Small intestine (tissue), 7 donors: ENCODE results near the gene CRISPLD2. TPM values are rescaled to one million over a fixed set of nuclear protein-coding genes. Genes with fewer than 3 reads are reported as not detected.
A peak's percentile ranks its signal among the peaks of the same experiment; 100 is the strongest.

Experiments
- DNase-seq, 2 donors: peaks; one replicate each; pipeline versions ENCODE4 v3.0.0 to v3.0.0-alpha.2; 2013
- FAIRE-seq: peaks from 2 replicates; lab custom pipeline; 2012; peaks lifted over from hg19 to GRCh38; lab: Jason Lieb, UNC
- H3K27ac ChIP-seq, 3 donors: one replicate each; pipeline ENCODE4 v1.5.1; 2013; ENCODE audit warnings: low read length in 2 of 3, mild to moderate bottlenecking in 2 of 3, control low read depth in 1 of 3, inconsistent platforms in 1 of 3, low read depth in 1 of 3, moderate library complexity in 1 of 3
- H3K27me3 ChIP-seq, 3 donors: one replicate each; pipeline ENCODE4 v1.6.1; 2013; ENCODE audit warnings: low read length in 3 of 3, inconsistent platforms in 1 of 3; ENCODE audit not compliant: control insufficient read depth in 3 of 3, insufficient read depth in 3 of 3
- H3K36me3 ChIP-seq, 3 donors: one replicate each; pipeline ENCODE4 v1.6.1; 2013; ENCODE audit warnings: low read length in 3 of 3, inconsistent platforms in 1 of 3, low read depth in 1 of 3, mild to moderate bottlenecking in 1 of 3, moderate library complexity in 1 of 3; ENCODE audit not compliant: control insufficient read depth in 3 of 3, insufficient read depth in 2 of 3
- H3K4me1 ChIP-seq, 3 donors: one replicate each; pipeline ENCODE4 v1.6.1; 2013; ENCODE audit warnings: low read length in 2 of 3, inconsistent platforms in 1 of 3, low read depth in 1 of 3, mild to moderate bottlenecking in 1 of 3, moderate library complexity in 1 of 3; ENCODE audit not compliant: control insufficient read depth in 3 of 3, insufficient read depth in 2 of 3
- H3K4me3 ChIP-seq, 3 donors: one replicate each; pipeline ENCODE4 v1.5.1; 2013; ENCODE audit warnings: low read length in 3 of 3, control low read depth in 1 of 3, inconsistent platforms in 1 of 3, low read depth in 1 of 3, mild to moderate bottlenecking in 1 of 3, moderate library complexity in 1 of 3
- H3K9me3 ChIP-seq, 2 donors: one replicate each; pipeline ENCODE4 v1.6.1; 2013; ENCODE audit warnings: low read depth in 1 of 2, low read length in 1 of 2; ENCODE audit not compliant: control insufficient read depth in 2 of 2, insufficient read depth in 1 of 2
- WGBS, 3 donors: extraction: QIAGEN DNeasy Blood & Tissue Kit; methylation state at CpG; one replicate each; pipeline ENCODE4 v1.1.7; 2013; 5-methylcytosine and 5-hydroxymethylcytosine counted together
- polyA plus RNA-seq, 4 donors: library from polyadenylated mRNA; stranded (reverse) in 3 of 4; unstranded in 1 of 4; fragments of 200-250 nt in 3 of 4; fragments of 120-200 nt in 1 of 4; gene quantifications; one replicate each; pipeline versions ENCODE4 v1.2.1 to v1.2.3, GENCODE V29; 2013
- donor health status: healthy with polysubstance abuse.
- donor health status: control.
- donor health status: control.
- donor health status: Bipolar disorder and iron deficiency.
- donor health status: healthy.

The CRISPLD2 gene
- polyA plus RNA-seq, 4 donors = 0.89 to 31.4 (median 4.9) TPM

- Histone ChIP-seq H3K4me1 (peaks cover 0 to 8% (median 0%) of the 10 kb centered on the region in 3 donors), H3K27ac (no peak overlapping the region), H3K9me3 (no peaks in the 10 kb centered on the region), H3K27me3 (peaks cover 0 to 16% (median 0%) of the 10 kb centered on the region in 3 donors), H3K36me3 (no peaks in the 10 kb centered on the region), H3K4me3 (no peak overlapping the region)
- 79 to 82% (median 80%) methylated on average over 6 of the region's 6 CpGs for WGBS, 3 donors
- FAIRE-seq (no peak), DNase-seq (no peak)
Measured at GRCh38 chr16:84916850-84917249, 97.1 kb downstream of the CRISPLD2 start.

GRCh38 chr16:84917492-84917891 lies 97.7 kb downstream of the CRISPLD2 start:
- no peaks in the 10 kb centered on the region for H3K36me3 ChIP-seq
- WGBS, 3 donors = 80 to 88% (median 84%) methylated on average over 11 of the region's 11 CpGs

GRCh38 chr16:84918006-84918909 lies 98.5 kb downstream of the CRISPLD2 start:
- 84 to 88% (median 84%) methylated on average over 20 of the region's 20 CpGs for WGBS, 3 donors
- FAIRE-seq (no peak), DNase-seq (no peak)
- H3K4me1 ChIP-seq = peaks cover 0 to 13% (median 0%) of the 10 kb centered on the region in 3 donors
- H3K27me3 ChIP-seq = peaks cover 0 to 16% (median 0%) of the 10 kb centered on the region in 3 donors
- no peak overlapping the region for H3K27ac ChIP-seq
- H3K36me3 ChIP-seq = no peaks in the 10 kb centered on the region
- H3K4me3 ChIP-seq = no peak overlapping the region
- no peaks in the 10 kb centered on the region for H3K9me3 ChIP-seq

More at GRCh38 chr16:84917492-84917891, 97.7 kb downstream of the CRISPLD2 start:
- Histone ChIP-seq H3K27me3 (peaks cover 0 to 16% (median 0%) of the 10 kb centered on the region in 3 donors), H3K4me1 (peaks cover 0 to 13% (median 0%) of the 10 kb centered on the region in 3 donors), H3K27ac (no peak overlapping the region), H3K4me3 (no peak overlapping the region), H3K9me3 (no peaks in the 10 kb centered on the region)
- FAIRE-seq (no peak), DNase-seq (no peak)

- FAIRE-seq = no peak
- Histone ChIP-seq H3K4me3 (no peak overlapping the region), H3K27me3 (peaks cover 0 to 16% (median 0%) of the 10 kb centered on the region in 3 donors), H3K27ac (no peak overlapping the region), H3K36me3 (no peaks in the 10 kb centered on the region), H3K4me1 (peaks cover 0 to 7% (median 0%) of the 10 kb centered on the region in 3 donors), H3K9me3 (no peaks in the 10 kb centered on the region)
- DNase-seq = no peak
- WGBS, 3 donors = 57 to 78% (median 75%) methylated on average over 7 of the region's 7 CpGs
Measured at GRCh38 chr16:84919269-84919668, 99.5 kb downstream of the CRISPLD2 start.

- H3K4me3 ChIP-seq = no peak overlapping the region
- no peaks in the 10 kb centered on the region for H3K36me3 ChIP-seq
- H3K4me1 ChIP-seq = peaks cover 0 to 11% (median 0%) of the 10 kb centered on the region in 3 donors
- FAIRE-seq = no peak
- no peak for DNase-seq
- peaks cover 0 to 16% (median 0%) of the 10 kb centered on the region in 3 donors for H3K27me3 ChIP-seq
- no peaks in the 10 kb centered on the region for H3K9me3 ChIP-seq
- no peak overlapping the region for H3K27ac ChIP-seq
- WGBS, 3 donors = 62 to 71% (median 69%) methylated on average over 13 of the region's 13 CpGs
Measured at GRCh38 chr16:84919708-84920107, 99.9 kb downstream of the CRISPLD2 start.

GRCh38 chr16:84920333-84920732 lies 100.5 kb downstream of the CRISPLD2 start:
- peaks cover 0 to 17% (median 0%) of the 10 kb centered on the region in 3 donors for H3K4me1 ChIP-seq
- no peak for FAIRE-seq
- no peaks in the 10 kb centered on the region for H3K36me3 ChIP-seq
- H3K9me3 ChIP-seq = no peaks in the 10 kb centered on the region
- no peak overlapping the region for H3K27ac ChIP-seq
- H3K27me3 ChIP-seq = peaks cover 0 to 16% (median 0%) of the 10 kb centered on the region in 3 donors
- DNase-seq = no peak
- 94 to 98% (median 94%) methylated on average over 8 of the region's 8 CpGs for WGBS, 3 donors
- H3K4me3 ChIP-seq = no peak overlapping the region

GRCh38 chr16:84922351-84923120 lies 102.8 kb downstream of the CRISPLD2 start:
- Histone ChIP-seq H3K27ac (peak overlapping the region in 2 of 3 donors; percentile 56 to 79), H3K4me3 (no peak overlapping the region), H3K4me1 (peaks cover 0 to 17% (median 0%) of the 10 kb centered on the region in 3 donors), H3K36me3 (no peaks in the 10 kb centered on the region), H3K27me3 (peaks cover 0 to 8% (median 0%) of the 10 kb centered on the region in 3 donors), H3K9me3 (no peaks in the 10 kb centered on the region)
- DNase-seq (peak in 1 of 2 donors; percentile 47), FAIRE-seq (no peak)
- WGBS, 3 donors = 37 to 41% (median 39%) methylated on average over 19 of the region's 19 CpGs
